Measurements from ENCODE around the gene CTBP2. TPM values are rescaled to one million over a fixed set of nuclear protein-coding genes. Genes with fewer than 3 reads are reported as not detected.

Gene CTBP2
- total RNA-seq, 2 experiments from 2014 or later: 0.17 TPM; not detected in 1

- H3K4me1 Mint-ChIP-seq (ENCODE audit: low read depth): no peaks in the 10 kb centered on the region
- Histone ChIP-seq H3K9me3 (ENCODE audit: control insufficient read depth in 1 of 2, insufficient read depth in 1 of 2, low read length in 2 of 2) (peaks cover 0 to 7% of the 10 kb centered on the region in 2 experiments), H3K4me1 (ENCODE audit: insufficient read depth, low read length) (no peaks in the 10 kb centered on the region), H3K27ac (ENCODE audit: low read depth in 1 of 2, low read length in 2 of 2) (no peak overlapping the region), H3K4me3 (ENCODE audit: low read length) (no peak overlapping the region), H3K36me3 (ENCODE audit: insufficient read depth, low read length) (no peaks in the 10 kb centered on the region), H3K27me3 (ENCODE audit: control insufficient read depth in 1 of 2, insufficient read depth in 2 of 2, low read length in 2 of 2) (peaks cover 0 to 2% of the 10 kb centered on the region in 2 experiments)
- H3K9me3 Mint-ChIP-seq: no peaks in the 10 kb centered on the region
- ChIA-PET POLR2A (no interaction called here), CTCF (no interaction called here)
- H3K36me3 Mint-ChIP-seq (ENCODE audit: low read depth): no peaks in the 10 kb centered on the region
- no peaks in the 10 kb centered on the region for H3K27me3 Mint-ChIP-seq
- H3K4me3 Mint-ChIP-seq: no peak overlapping the region
- intact Hi-C loops (cut with DNase I, micrococcal nuclease): no loop called here
- H3K27ac Mint-ChIP-seq: no peak overlapping the region
- ATAC-seq (ENCODE audit: poor library complexity): no peak
- TF ChIP-seq CTCF (IDR thresholded peaks at IDR 0.05): no peak
- no peak for DNase-seq
Measured at GRCh38 chr10:125011171-125011925, 149.0 kb downstream of the CTBP2 start.

GRCh38 chr10:125010362-125010761 is 150.0 kb downstream of the CTBP2 start:
- ATAC-seq (ENCODE audit: poor library complexity) (no peak), DNase-seq (no peak)
- Histone ChIP-seq H3K27me3 (ENCODE audit: control insufficient read depth in 1 of 2, insufficient read depth in 2 of 2, low read length in 2 of 2) (peaks cover 0 to 2% of the 10 kb centered on the region in 2 experiments), H3K4me1 (ENCODE audit: insufficient read depth, low read length) (no peaks in the 10 kb centered on the region), H3K27ac (ENCODE audit: low read depth in 1 of 2, low read length in 2 of 2) (no peak overlapping the region), H3K9me3 (ENCODE audit: control insufficient read depth in 1 of 2, insufficient read depth in 1 of 2, low read length in 2 of 2) (peaks cover 0 to 7% of the 10 kb centered on the region in 2 experiments), H3K4me3 (ENCODE audit: low read length) (no peak overlapping the region), H3K36me3 (ENCODE audit: insufficient read depth, low read length) (no peaks in the 10 kb centered on the region)
- intact Hi-C loops (cut with DNase I, micrococcal nuclease): no loop called here
- no peaks in the 10 kb centered on the region for H3K36me3 Mint-ChIP-seq (ENCODE audit: low read depth)
- no peak for TF ChIP-seq CTCF (IDR thresholded peaks at IDR 0.05)
- H3K4me1 Mint-ChIP-seq (ENCODE audit: low read depth): no peaks in the 10 kb centered on the region
- ChIA-PET POLR2A (no interaction called here), CTCF (no interaction called here)
- no peak overlapping the region for H3K4me3 Mint-ChIP-seq
- H3K27ac Mint-ChIP-seq: no peak overlapping the region
- no peaks in the 10 kb centered on the region for H3K27me3 Mint-ChIP-seq
- H3K9me3 Mint-ChIP-seq: no peaks in the 10 kb centered on the region

DNA sequence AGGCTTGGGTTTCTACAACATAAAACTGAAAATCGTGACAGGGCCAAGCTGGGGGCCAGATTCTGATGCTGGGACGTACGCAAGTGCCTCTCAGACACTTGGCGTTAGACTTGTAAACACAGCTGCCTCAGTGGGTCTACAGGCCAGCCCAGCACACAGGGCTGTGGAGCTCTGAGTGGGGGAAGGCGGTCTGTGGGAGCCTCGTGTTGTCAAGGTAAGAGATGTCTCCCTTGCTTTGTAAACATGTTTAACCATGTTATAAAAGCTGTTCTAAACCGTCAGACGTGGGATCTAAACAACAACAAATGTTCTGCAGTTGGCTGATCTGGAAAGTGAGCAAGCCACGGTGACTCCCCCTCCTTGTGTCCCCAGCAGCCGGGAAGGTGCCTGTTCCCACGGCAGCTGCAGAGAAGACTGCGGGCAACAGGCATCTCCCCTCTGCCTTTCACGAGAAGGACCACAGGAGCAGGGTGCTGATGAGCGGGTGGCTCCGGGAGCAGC is 150.7 kb downstream of the CTBP2 start:
- ATAC-seq (ENCODE audit: poor library complexity) (no peak), DNase-seq (no peak)
- Histone ChIP-seq H3K27me3 (ENCODE audit: control insufficient read depth in 1 of 2, insufficient read depth in 2 of 2, low read length in 2 of 2) (peaks cover 0 to 2% of the 10 kb centered on the region in 2 experiments), H3K4me1 (ENCODE audit: insufficient read depth, low read length) (no peaks in the 10 kb centered on the region), H3K36me3 (ENCODE audit: insufficient read depth, low read length) (no peaks in the 10 kb centered on the region), H3K4me3 (ENCODE audit: low read length) (no peak overlapping the region), H3K27ac (ENCODE audit: low read depth in 1 of 2, low read length in 2 of 2) (no peak overlapping the region), H3K9me3 (ENCODE audit: control insufficient read depth in 1 of 2, insufficient read depth in 1 of 2, low read length in 2 of 2) (peaks cover 0 to 6% of the 10 kb centered on the region in 2 experiments)
- Mint-ChIP-seq H3K4me1 (ENCODE audit: low read depth) (no peaks in the 10 kb centered on the region), H3K27me3 (no peaks in the 10 kb centered on the region), H3K9me3 (no peaks in the 10 kb centered on the region), H3K27ac (no peak overlapping the region), H3K4me3 (no peak overlapping the region), H3K36me3 (ENCODE audit: low read depth) (no peaks in the 10 kb centered on the region)
- CTCF ChIA-PET: no interaction called here
- intact Hi-C loops (cut with DNase I, micrococcal nuclease): no loop called here
- POLR2A ChIA-PET: no interaction called here
- TF ChIP-seq CTCF (IDR thresholded peaks at IDR 0.05): no peak

Measured in CD4-positive, alpha-beta T cell (primary cell).